ENCODE measurements around the gene ABCA13.

ABCA13 gene

GRCh38 chr7:48525736-48526732, 354.8 kb downstream of the ABCA13 start:
- DNase-seq = no peak

- no peak for DNase-seq
Observed at GRCh38 chr7:48528646-48529045, 357.4 kb downstream of the ABCA13 start.

- DNase-seq = no peak
Observed at GRCh38 chr7:48537561-48537960, 366.3 kb downstream of the ABCA13 start.

GRCh38 chr7:48540746-48541145, 369.5 kb downstream of the ABCA13 start:
- DNase-seq = no peak

- DNase-seq = no peak
Observed at GRCh38 chr7:48548667-48549066, 377.4 kb downstream of the ABCA13 start.

- DNase-seq = no peak
Observed at GRCh38 chr7:48551652-48552051, 380.4 kb downstream of the ABCA13 start.

- DNase-seq = no peak
Observed at GRCh38 chr7:48563334-48563733, 392.1 kb downstream of the ABCA13 start.

GRCh38 chr7:48575516-48575915, 404.3 kb downstream of the ABCA13 start:
- DNase-seq = no peak

GRCh38 chr7:48587475-48587874, 416.2 kb downstream of the ABCA13 start:
- DNase-seq = no peak

GRCh38 chr7:48594349-48594748, 423.1 kb downstream of the ABCA13 start:
- no peak for DNase-seq

- DNase-seq = no peak
Observed at GRCh38 chr7:48595756-48596155, 424.5 kb downstream of the ABCA13 start.

- DNase-seq = no peak
Observed at GRCh38 chr7:48610705-48611104, 439.4 kb downstream of the ABCA13 start.

- DNase-seq = no peak
Observed at GRCh38 chr7:48611993-48612392, 440.7 kb downstream of the ABCA13 start.

GRCh38 chr7:48617508-48617907, 446.2 kb downstream of the ABCA13 start:
- DNase-seq = no peak

GRCh38 chr7:48617993-48618392, 446.7 kb downstream of the ABCA13 start:
- DNase-seq = no peak

GRCh38 chr7:48621076-48621475, 449.8 kb downstream of the ABCA13 start:
- DNase-seq = no peak

GRCh38 chr7:48627164-48627563, 455.9 kb downstream of the ABCA13 start:
- DNase-seq = no peak

- no peak for DNase-seq
Observed at GRCh38 chr7:48628793-48629349, 457.6 kb downstream of the ABCA13 start.

GRCh38 chr7:48634116-48634632, 462.9 kb downstream of the ABCA13 start:
- no peak for DNase-seq

GRCh38 chr7:48635796-48636195, 464.5 kb downstream of the ABCA13 start:
- no peak for DNase-seq

GRCh38 chr7:48636391-48637015, 465.2 kb downstream of the ABCA13 start:
- DNase-seq = no peak

- DNase-seq = no peak
Observed at GRCh38 chr7:48637382-48637781, 466.1 kb downstream of the ABCA13 start.

- DNase-seq = no peak
Observed at GRCh38 chr7:48638041-48638440, 466.8 kb downstream of the ABCA13 start.

Data from right forelimb (tissue), 1 donor.